Measurements from ENCODE around the gene DRC7.
"Not testable (repeated sequence)": the region's sequence is repeated elsewhere in the genome, so short reads cannot be mapped to it uniquely, and the experiment has no call there.

The DRC7 gene

DNA sequence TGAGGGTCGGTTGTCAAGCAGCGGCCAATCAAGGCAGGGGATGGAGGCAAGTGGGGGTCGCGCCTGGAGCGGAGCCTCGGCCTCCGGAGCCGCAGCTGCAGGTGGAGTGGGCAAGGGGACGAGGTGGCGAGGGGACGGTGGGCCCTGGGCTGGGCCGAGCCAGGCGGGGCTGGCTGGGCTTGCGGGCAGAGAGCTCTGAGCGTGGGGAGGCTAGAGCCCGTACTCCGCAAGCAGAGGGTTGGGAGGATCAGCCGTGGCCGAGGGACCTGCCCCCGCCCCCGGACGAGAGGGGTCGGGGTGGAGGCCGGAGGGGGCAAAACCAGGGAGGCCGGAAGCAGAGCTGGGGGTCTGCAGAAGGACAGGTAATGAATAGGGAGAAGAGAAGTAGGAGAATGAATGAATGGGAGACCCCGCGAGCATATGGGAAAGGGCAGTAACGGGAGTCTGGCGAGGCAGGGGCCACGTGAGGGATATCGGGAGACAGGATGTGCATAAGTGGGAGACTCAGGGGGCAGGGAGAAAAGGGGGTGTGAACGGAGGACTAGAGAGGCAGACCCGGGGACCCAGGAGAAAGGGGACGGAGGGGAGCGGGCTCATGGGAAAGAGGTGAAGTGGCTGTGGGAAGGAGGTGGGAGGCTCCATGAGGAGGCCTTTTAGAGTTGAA lies 41.3 kb downstream of the DRC7 start, which contains the start of gene KATNB1:
Gene KATNB1, plus strand, starts transcription at position 16 of the 664 bp plus-strand sequence. CDS start 1,474 bp downstream, outside the sequence.
- DNase-seq: no peak

DNA sequence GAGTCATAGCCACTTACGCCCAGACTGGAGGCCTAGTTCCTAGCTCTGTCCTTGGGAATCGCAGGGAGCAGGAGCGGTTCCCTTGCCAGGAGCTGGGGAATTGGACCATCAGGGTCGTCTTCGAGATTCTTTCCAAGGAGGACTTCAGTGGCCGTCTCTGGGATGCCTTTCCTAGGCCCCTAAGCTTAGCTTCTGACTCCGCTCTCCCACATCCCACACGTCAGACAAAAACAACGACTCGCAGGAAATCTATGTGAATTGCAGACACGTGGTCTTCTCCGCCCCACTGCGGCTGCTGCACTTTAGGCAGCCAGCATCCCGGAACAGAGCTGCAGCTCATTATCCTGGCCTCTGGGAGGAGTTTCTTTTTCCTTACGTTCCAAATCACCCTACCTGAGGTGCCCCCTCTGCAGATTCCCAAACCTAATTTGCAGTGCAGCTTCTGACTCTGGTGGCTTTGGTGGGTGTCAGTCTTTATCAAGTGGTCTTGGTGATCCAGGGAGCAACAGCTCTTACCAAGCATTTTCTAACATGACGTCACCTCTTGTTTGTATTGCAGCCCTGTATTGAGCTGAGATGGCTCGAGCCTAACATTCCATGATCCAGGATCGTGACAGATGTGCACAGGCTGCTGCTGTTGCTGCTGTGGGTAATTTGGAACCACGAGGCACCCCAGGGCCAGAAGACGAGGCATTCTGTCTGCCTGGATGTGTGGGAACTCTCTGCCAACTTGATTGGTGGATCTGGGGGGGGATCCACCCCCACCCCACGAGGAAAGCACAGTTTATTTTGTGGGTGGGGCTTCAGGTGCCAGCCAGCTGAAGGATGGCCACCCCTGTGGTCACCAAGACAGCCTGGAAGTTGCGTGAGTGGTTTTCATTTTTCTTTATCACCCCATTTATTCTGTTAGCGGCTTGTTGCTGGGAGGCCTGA lies 42.1 kb downstream of the DRC7 start:
- peak in 4 of 5 experiments; percentile 14 to 60 (median 30) for DNase-seq

DNA sequence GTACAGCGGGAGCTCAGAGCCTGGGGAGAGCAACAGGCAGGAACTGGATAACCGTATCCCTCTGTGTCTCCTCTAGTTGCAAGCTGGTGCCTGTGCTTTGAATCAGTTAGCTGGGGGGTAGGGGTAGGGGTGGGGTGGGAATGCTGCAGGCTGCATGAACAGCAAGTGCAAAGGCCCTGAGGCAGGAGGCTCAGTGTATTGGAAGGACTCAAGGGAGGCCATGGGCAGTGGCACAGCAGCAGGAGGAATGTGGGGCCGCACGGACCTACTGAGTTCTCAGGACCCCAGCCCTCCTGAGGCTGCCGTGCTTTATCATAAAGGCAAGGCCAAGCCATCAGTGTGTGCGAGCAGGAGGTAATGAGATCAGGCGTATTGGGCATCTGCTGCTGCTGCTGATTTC lies 44.2 kb downstream of the DRC7 start:
- no peak for DNase-seq

DNA sequence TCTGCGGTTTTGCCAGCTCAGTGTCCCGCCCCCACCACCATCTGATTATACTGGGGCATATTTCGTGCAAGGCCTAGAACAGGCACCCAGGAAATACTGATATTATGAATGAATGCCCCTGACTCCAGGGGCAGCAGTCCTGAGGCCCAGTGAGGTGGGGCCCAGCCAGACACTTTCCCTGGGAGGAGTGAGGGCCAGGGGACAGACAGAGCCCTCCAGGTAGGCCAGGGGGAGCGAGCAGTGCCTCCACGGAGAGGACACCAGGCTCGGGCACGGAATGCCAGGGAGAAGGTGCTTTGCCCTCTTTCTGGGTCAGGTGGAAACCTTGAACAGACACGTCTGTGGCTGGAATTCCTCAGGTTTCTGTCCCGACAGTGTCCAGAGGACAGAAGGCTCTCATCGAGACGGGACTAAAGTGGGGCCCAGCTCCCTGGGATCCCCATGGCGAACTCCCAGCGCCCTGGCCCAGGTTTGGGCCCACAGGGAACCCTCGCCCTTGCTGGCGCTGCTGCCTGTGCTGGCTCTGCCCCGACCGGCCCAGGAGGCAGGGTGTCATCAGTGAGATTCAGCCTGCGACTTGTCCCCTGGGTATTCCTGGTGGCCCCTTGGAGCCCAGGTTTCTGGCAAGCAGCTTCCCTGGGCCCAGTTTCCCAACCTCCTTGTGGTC lies 45.3 kb downstream of the DRC7 start:
- no peak for DNase-seq

DNA sequence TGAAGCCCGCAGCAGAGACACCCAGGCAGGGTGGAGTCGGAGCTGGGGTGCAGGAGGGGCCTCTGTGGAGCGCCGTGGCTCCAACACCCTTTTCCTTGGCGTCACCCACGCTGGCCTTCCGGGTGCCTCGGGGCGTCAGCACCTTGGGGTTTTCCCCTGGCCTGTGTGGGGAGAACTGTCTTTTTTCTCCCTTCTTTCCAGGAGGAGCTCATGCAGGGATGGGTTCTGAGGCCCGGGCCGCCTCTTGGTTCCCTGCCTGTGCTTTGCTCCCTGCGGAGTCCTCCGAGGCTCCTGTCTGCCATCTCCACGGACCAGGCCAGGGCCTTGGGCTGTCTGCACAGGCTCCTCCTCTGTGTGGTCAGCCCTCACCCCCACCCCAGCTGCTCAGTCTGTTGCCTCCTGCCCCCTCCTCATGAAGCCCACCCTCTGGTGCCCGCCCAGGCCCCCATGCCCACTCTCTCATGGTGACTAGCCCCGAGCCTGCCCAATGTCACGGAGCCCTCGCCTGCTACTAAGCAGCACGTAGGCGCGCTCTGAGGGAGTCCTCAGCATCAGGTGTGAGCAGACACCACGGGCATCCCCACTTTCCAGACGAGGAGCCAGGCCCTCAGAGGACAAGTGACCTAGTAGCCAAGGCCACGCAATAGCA lies 45.9 kb downstream of the DRC7 start:
- DNase-seq: no peak

DNA sequence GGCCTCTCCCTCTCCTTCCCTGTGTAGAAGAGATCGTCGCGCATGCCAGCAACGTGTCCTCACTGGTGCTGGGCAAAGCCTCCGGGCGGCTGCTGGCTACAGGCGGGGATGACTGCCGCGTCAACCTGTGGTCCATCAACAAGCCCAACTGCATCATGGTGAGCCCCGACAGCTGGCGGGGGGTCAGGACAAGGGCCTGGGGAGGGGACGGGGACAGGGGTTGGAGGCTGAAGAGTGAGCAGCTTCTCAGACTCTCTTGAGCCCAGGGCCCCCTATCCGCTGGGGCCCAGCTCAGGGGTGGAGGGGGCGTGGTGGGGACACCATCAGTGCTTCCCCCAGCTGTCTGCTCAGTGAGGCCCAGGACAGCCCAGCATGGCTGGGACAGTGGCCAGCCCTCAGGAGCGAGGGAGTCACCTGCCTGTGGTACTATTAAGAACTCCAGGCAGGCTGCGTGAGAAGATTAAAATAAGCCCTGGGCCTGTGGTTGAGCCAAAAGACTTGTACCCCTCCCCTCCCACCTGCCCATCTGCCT lies 47.1 kb downstream of the DRC7 start:
- DNase-seq: no peak

DNA sequence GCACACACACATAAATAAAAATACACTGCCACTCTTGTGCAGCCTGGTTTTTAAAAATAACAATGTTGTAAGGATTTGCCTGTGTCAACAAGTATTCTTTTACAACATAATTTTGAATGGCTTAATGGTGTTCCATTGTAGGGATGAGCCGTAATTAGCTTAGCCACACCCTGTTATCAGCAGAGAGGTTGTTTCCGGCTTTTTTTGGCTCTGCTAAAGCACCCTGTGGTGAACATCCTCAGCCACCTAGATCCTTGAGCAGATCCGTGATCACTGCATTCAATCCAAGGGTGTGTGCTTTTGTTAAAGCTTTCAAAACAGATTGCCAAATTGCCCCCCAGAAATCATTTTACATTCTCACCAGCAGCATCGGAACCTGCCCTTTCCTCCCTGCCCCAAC lies 47.9 kb downstream of the DRC7 start:
- DNase-seq: no peak

DNA sequence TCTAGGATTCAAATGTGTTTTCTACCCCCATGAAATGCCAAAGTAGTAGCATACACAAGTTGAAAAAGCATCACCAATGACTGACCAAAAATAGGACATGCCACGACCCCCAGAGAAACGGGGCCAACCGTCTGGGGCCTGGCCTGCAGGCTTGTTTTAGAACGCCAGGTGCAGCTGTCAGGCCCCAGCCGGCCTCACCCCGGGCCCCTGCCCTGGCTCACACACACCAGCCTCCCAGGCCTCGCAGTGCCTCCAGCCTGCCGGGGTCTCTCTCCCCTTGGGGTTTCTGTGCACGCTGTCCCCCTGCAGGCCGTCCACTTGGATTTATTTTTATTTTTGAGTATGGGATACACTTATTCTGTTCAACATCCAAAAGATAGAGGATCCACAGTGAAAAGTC lies 48.9 kb downstream of the DRC7 start:
- no peak for DNase-seq

DNA sequence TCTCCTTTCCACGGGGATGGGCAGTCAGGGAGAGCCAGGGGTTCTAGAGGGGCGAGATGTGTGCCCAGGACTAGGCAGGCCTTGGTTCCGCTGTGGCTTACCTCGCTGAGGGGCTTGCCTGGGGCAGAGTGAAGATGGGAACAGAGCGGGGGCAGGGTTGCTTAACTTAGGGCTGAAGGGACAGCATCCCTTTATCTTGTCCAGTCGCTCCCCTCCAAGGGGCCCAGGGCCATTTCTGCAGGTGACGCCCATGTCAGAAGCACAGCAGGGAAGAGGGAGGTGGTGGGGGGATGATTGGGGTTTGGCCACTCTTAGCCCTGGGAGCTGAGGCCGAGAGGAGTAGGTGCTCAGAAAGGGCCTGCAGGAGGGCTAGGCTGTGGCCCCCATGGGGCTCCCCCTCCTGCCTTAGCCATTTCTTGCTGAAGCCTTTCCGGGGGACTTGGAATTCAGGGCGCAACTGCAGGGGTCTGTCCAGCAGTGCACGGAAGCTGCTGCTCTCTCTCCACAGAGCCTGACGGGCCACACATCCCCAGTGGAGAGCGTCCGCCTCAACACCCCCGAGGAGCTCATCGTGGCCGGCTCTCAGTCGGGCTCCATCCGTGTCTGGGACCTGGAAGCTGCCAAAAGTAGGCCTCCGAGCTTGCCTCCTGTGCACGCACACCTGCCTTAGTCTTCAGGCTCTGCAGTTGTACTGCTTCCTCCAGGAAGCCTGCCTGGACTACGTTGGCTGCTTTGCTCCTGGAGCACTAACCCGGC lies 49.5 kb downstream of the DRC7 start:
- no peak for DNase-seq

DNA sequence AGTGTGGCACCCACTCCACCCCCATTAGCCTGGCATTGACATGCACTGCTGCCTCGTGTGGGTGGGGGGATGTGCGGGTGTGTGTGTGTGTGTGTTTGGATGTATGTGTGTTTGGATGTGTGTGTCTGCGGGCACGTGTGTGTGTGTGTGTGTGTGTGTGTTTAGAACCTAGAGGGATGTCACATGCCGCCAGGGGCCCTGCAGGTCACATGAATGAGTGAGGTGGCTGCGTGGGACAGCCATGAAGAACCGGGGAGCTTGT lies 50.0 kb downstream of the DRC7 start:
- no peak for DNase-seq

DNA sequence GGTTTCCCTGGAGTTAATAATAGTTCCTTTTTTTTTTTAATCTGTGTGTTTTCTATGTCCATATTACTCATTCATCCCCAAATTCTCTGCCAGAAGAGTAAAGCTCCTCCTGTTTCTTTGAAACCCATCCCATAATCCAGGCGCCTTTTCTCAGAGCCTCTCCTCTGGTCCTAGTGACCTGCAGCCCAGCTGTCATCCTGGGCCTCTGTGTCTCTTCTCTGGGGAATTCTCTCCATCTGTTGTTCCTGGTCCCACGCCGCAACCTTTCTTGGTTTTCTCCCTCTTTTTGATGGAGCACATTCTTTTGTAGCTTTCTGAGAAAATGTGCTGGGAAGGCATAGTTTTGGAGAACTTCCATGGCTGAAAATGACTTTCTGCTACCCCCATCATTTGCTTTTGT lies 51.2 kb downstream of the DRC7 start:
- no peak for DNase-seq

DNA sequence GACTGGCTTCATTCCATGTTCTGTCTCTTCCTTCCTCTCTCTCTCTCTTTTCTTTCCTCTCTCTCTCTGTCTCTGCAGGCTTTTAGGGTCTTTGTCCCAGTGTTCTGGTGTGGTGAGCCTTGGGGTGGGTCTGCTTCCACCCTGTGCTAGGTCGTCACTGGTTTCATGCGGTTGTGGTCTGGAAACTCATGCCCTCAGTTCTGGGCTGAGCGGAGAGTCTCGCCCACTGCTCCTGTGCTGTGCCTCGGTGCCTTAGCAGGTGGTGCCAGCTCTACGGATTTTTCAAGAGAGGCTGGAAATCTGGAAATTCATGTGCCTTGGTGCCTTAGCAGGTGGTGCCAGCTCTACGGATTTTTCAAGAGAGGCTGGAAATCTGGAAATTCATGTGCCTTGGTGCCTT lies 51.7 kb downstream of the DRC7 start:
- not testable (repeated sequence) for DNase-seq

DNA sequence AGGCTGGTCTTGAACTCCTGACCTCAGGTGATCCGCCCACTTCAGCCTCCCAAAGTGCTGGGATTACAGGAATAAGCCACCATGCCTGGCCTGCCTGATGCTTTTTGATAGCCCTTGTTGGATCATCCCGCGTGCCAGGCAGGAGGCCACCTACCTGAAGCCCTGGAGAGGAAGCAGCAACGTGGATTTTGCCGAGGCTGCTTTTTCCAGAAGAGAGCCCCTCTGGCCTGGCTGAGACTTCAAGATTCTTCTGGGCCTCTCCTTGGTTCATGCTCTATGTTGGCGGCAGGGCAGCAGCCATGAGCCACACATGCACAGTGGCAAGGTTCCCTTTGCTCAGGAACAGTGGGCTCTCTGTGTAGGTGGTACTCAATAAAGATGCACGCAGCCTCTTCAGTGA lies 52.5 kb downstream of the DRC7 start:
- DNase-seq: no peak

DNA sequence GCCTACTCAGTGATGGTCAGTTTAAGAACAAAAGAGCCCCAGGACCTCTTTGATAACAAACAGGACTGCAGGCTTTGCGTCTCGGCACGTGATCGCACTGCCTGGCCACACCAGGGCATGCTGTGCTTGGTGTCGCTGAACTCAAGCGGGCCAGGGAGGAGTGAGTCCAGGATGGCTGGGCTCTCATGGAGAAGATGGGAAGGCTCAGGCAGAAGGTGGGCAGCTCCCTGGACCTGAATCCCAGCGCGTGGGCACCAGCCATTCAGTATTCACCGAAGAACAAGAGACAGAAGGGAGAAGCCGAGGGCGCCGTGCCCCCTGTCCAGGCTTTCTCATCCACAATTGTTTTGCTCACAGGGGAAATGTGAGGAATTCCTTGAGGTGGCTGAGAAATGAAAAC lies 52.9 kb downstream of the DRC7 start:
- no peak for DNase-seq

DNA sequence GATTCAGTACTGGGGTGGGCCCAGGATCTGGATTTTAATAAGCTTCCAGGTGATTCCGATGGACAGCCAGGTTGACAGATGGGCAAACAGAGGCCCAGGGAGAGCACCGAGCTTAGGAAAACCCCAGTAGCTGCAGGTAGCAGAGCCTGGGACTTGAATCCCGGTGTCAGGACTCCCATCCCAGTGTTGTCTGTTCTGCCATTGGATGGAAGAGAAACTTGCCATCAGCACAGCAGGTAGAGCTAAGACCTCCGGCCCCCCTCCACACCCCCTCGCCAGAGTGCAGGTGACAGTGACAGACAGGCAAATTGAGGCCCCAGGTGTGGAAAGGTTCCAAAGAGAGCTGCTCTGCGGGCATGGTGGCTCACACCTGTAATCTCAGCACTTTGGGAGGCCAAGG lies 53.4 kb downstream of the DRC7 start:
- no peak for DNase-seq

DNA sequence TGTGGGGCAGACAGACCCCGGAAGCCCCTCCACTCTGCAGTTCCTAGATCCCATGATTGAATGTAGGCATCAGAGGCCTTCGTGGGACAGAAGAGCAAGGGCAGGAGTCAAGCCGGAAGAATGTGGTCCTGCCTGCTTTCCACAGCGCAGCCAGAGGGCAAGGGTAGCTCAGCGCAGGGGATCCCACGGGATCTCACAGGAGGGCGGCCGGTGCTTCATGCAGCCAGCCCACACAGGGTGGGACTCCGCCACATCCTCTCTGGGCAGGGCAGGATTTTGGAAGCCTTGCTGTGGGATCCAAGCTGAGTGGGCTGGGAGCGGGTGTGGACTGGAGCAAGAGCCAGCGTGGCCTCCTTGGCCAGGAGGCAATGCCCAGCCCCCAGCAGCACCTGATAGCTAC lies 54.0 kb downstream of the DRC7 start:
- DNase-seq: no peak

DNA sequence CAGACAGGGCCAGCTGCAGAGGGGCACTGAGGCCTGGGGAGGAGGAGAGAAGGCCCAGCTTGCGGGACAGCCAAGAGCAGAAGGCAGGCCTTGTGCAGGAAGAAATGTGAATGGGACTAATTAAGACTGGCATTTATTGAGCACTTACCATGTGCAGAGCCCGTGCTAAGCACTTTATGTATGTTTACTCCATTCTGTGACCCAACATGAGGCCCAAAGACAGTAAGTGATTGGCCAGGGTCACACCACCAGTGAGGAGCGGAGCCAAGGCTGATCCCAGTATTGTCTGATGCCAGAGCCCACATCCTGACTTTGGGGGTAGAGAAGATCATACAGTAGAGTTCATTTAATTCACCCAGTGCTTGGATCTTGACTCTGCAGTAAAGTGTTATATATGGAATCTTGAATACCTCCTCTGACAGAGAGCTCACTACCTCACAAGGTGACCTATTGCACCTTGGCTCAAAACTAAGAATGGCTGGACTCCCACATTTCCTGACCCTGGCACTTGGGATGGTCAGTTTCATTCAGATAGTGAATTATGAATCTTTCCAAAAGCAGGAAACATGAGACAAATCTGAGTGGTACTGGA lies 54.6 kb downstream of the DRC7 start:
- no peak for DNase-seq

DNA sequence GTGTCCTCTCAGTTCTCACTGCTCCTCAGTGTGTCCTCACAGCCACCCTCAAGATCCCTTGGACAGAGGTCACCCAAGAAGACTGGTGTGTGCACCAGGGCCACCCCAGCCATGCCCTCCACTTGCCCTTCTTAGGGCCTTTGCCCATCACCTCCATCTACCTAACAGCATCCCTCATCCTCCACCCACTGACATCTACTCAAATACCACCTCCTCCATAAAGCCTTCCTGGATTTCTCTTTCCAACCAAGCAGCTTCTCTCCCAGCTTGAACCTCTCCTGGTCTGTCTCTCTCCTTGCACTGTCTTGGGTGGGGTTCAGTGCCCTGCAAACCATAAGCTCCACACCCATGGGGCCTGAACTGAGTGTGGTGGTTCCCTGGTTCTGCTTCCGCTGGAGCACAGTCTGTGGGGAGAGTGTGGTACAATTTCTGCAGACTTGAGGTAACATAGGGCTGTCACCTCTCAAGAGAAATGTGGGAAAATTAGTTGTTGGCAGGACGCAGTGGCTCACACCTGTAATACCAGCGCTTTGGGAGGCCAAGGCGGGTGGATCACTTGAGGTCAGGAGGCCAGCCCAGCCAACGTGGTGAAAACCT lies 55.3 kb downstream of the DRC7 start:
- DNase-seq: no peak

DNA sequence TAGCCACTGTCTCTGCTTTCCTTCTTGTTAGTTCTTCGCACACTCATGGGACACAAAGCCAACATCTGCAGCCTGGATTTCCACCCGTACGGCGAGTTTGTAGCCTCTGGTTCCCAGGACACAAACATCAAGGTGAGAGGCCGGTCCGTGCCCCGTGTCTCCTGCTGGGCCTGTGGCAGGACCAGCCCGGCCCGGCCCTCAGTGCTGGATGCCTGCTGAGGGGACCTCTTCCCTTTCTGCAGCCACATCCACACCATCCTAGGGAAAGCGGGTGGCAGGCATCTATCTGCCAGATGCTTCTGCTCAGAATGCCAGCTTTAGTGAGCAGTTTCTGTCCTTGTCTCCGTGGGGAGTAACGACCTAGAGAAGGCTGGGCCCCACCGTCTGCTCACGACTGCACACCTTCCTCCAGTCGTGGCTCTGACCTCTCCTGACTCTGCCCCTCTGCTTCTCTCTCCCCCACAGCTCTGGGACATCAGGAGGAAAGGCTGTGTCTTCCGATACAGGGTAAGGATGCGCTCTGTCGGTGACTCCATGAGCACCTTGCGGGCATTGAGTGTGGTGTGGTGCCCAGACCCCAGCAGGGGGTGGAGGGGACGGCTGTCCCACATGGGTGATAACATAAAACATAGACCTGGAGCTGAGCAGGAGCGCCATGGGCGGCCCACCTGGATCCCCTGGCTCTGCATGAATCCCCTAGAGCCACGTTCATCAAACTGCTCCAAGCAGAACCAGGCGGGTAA lies 56.4 kb downstream of the DRC7 start:
- DNase-seq: no peak

DNA sequence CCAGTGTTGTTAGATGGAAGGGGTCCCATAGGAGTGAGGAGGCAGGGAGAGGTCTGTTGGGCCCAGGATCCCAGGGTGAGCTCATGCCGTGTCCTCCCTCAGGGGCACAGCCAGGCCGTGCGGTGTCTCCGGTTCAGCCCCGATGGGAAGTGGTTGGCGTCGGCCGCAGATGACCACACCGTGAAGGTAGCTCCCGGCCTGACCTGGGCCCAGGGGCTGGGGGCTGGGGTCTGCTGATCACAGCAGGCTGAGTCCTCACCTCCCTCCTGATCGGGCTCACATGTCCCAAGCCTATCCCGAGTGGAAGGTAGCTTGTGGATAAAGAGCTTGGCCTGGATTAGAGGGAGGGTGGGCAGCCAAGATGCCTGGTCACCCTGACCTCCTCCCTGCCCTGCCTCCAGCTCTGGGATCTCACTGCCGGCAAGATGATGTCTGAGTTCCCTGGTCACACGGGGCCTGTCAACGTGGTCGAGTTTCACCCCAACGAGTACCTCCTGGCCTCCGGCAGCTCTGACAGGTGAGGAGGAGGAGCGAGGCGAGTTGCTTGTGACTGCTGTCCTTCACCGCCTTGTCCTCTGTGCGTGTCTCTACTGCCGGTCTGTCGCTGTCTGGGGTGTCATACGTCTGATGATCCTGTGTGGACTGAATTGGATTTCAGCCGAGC lies 57.1 kb downstream of the DRC7 start:
- no peak for DNase-seq

All from T-helper 2 cell (primary cell).